ENCODE results near the gene RENBP.
"Not testable (repeated sequence)": the region's sequence is repeated elsewhere in the genome, so short reads cannot be mapped to it uniquely, and the experiment has no call there.

The RENBP gene

GRCh38 chrX:153944140-153944799, at the start of gene RENBP:
TSS of gene RENBP (minus strand) at chrX:153944643. CDS start at chrX:153944610, 33 bp downstream.
- no peak for DNase-seq (ENCODE audit: extremely low read depth in 1 of 2, low read depth in 1 of 2)

DNA sequence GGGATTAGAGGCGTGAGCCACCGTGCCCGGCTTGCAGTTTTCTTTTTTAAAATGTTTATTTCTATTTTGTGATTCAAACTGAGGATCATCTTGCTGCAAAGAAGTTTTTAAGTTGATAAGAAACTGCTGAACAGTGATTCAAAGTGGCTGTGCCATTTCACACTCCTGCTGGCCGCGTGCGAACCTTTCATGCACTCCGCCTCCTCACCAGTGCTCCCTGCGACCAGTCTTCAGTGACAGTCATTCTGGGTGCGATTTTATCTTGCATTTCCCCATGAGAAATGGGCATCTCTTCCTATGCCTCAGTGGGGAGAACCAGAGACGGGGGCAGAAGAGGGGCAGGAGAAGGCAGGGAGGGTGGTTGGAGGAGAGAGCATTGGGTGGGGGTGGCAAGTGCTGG, 49.5 kb upstream of the RENBP start:
- no peak for DNase-seq (ENCODE audit: extremely low read depth in 1 of 2, low read depth in 1 of 2)

DNA sequence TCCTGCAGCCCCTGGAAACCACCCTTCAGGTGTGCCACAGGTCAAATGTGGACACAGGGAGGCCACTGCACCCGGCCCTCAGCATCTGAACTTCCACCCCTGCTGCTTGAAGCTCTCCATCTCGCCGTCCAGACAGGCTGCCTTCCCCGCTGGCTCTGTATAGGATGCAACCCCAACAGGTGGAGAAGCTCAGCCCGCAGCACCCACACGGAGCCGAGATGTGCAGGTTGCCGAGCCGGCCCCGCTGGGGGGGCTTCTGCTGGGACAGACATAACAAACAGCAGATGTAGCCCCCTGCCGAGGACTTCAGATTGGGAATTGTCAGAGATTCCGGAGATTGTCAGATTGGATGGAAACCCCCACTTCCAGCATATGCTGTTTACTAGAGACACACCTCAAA, 48.6 kb upstream of the RENBP start:
- no peak for DNase-seq (ENCODE audit: extremely low read depth in 1 of 2, low read depth in 1 of 2)

DNA sequence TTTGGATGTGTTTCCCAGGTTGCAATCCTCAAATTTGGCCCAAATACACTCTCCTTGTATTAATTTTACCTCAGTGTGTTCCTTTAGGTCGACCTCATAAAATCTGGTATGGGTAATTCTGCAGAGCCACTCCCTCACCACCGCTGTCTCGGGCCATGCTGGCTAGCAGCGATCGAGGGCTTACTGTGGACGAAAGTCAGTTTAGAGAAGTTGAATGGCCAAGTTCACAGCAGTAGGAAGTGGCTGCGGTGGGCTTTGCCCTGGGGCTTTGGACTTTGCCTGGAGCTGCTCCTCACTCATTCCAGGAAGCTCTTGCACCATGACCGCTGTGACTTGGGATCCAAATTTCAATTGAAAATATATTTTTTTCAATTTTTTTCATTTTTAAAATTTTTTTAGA, 47.7 kb upstream of the RENBP start:
- DNase-seq (ENCODE audit: extremely low read depth in 1 of 2, low read depth in 1 of 2): no peak

GRCh38 chrX:153991013-153991580, 46.7 kb upstream of the RENBP start:
- DNase-seq (ENCODE audit: extremely low read depth in 1 of 2, low read depth in 1 of 2): no peak

- DNase-seq (ENCODE audit: extremely low read depth in 1 of 2, low read depth in 1 of 2): no peak
Observed at GRCh38 chrX:153989973-153990655, 45.7 kb upstream of the RENBP start.

GRCh38 chrX:153988493-153988892, 44.0 kb upstream of the RENBP start:
- no peak for DNase-seq (ENCODE audit: extremely low read depth in 1 of 2, low read depth in 1 of 2)

- DNase-seq (ENCODE audit: extremely low read depth in 1 of 2, low read depth in 1 of 2): no peak
Observed at GRCh38 chrX:153984351-153985178, 40.1 kb upstream of the RENBP start.

- no peak for DNase-seq (ENCODE audit: extremely low read depth in 1 of 2, low read depth in 1 of 2)
Observed at GRCh38 chrX:153983321-153983801, 38.9 kb upstream of the RENBP start.

GRCh38 chrX:153981771-153982533, 37.5 kb upstream of the RENBP start:
- peak in 1 of 2 donors; percentile 70 for DNase-seq (ENCODE audit: extremely low read depth in 1 of 2, low read depth in 1 of 2)

GRCh38 chrX:153981231-153981630, 36.8 kb upstream of the RENBP start:
- DNase-seq (ENCODE audit: extremely low read depth in 1 of 2, low read depth in 1 of 2): no peak

DNA sequence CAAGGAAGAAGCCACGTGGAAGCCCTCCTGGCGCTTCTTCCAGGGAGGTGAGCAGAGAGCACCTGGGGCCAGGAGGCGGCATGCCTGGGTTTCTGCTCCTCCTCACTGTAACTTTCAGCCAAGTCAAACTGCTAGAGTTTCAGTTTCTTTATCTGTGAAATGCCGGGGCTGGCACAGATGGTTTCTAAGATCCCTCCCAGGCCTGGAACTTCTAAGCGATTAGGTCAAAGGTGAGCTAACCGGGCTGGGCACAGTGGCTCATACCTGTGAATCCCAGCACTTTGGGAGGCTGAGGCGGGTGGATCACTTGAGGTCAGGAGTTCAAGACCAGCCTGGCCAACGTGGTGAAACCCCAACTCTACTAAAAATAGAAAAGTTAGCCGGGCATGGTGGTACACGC, 36.0 kb upstream of the RENBP start:
- not testable (repeated sequence) for DNase-seq (ENCODE audit: extremely low read depth in 1 of 2, low read depth in 1 of 2)

GRCh38 chrX:153974726-153975286, 30.4 kb upstream of the RENBP start:
- DNase-seq (ENCODE audit: extremely low read depth in 1 of 2, low read depth in 1 of 2): no peak

GRCh38 chrX:153974003-153974725, 29.7 kb upstream of the RENBP start:
- no peak for DNase-seq (ENCODE audit: extremely low read depth in 1 of 2, low read depth in 1 of 2)

- DNase-seq (ENCODE audit: extremely low read depth in 1 of 2, low read depth in 1 of 2): no peak
Observed at GRCh38 chrX:153973127-153974002, 28.9 kb upstream of the RENBP start.

DNA sequence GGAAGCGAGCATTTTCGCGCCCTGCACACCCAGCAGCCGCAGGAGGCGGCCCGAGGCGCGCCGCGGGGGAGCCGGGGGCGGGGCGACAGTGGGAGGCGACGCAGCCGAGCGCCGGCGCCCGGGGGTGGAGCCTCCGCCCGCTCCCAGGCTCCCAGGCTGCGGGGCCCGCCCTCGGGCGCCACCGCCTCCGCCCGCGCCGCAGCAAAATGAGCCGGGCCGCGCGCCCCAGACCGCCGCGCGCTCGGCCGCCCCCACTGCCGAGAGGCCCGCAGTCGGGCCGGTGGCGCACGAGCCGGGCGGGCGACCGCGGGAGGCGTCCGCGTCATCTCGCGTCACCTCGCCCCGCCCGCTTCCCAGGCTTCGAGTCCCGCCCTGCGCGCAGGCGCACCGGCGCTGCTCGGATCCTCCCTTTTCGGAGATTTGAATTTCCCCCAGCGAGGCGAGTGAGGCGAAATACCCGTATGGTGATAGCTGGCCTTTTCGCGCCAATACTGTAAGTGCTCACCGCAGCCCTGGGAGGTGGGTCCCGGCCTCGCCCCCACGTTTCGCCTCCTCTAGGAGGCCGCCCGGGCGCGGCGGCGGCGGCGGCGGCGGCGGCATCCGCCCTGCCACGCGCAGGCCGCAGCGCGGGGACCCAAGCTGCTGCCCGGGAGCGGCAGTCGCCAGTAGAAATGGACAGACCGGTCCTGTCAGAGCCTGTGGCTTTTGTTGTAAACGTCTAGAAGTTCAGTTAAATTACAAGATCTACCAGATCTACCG, 28.1 kb upstream of the RENBP start, which contains the start of gene TMEM187:
TSS of gene TMEM187 (plus strand) at position 387 of the 759 bp plus-strand sequence. CDS start 9,309 bp downstream, outside the sequence.
- DNase-seq (ENCODE audit: extremely low read depth in 1 of 2, low read depth in 1 of 2): peak; percentile 82 to 86
